Activated CD4-positive, alpha-beta memory T cell treated with anti-CD3 and anti-CD28 coated beads for 36 hours (primary cell): ENCODE results near the gene VPS8. TPM values are rescaled to one million over a fixed set of nuclear protein-coding genes. Genes with fewer than 3 reads are reported as not detected.

Experiments
- CTCF ChIA-PET: fragments of 350-600 bp; sonication (Branson Sonifier 250); formaldehyde crosslinking; loops from one replicate; lab custom pipeline; 2021; ENCODE audit warnings: antibody characterized with exemption, inconsistent platforms; lab: Charles Lee
- POLR2A ChIA-PET: fragments of 350-600 bp; sonication (Branson Sonifier 250); formaldehyde crosslinking; loops from one replicate; lab custom pipeline; 2021; ENCODE audit warnings: antibody characterized with exemption; lab: Charles Lee
- DNase-seq: peaks from one replicate; pipeline ENCODE4 v3.0.0-alpha.2; 2020
- H3K27ac Mint-ChIP-seq: one replicate; pipeline ENCODE4 v1.8.0; 2021; ENCODE audit warnings: mixed read lengths
- H3K27me3 Mint-ChIP-seq: one replicate; pipeline ENCODE4 v1.8.0; 2021; ENCODE audit warnings: mixed read lengths
- H3K36me3 Mint-ChIP-seq: one replicate; pipeline ENCODE4 v1.8.0; 2021; ENCODE audit warnings: mixed read lengths
- H3K4me1 Mint-ChIP-seq: one replicate; pipeline ENCODE4 v1.8.0; 2021; ENCODE audit warnings: low read depth, mixed read lengths
- H3K4me3 Mint-ChIP-seq: one replicate; pipeline ENCODE4 v1.8.0; 2021; ENCODE audit warnings: mild to moderate bottlenecking, mixed read lengths
- H3K9me3 Mint-ChIP-seq: one replicate; pipeline ENCODE4 v1.8.0; 2021; ENCODE audit warnings: mixed read lengths
- intact Hi-C: fragments of 100-400 bp; cut with micrococcal nuclease; formaldehyde crosslinking; loops from one replicate; pipeline ENCODE4 v1.15.1; 2023
- total RNA-seq, 2 experiments: library from RNA; stranded (reverse); gene quantifications; one replicate each; pipeline ENCODE4 v1.2.3, GENCODE V29; 2021

VPS8 gene, protein sequence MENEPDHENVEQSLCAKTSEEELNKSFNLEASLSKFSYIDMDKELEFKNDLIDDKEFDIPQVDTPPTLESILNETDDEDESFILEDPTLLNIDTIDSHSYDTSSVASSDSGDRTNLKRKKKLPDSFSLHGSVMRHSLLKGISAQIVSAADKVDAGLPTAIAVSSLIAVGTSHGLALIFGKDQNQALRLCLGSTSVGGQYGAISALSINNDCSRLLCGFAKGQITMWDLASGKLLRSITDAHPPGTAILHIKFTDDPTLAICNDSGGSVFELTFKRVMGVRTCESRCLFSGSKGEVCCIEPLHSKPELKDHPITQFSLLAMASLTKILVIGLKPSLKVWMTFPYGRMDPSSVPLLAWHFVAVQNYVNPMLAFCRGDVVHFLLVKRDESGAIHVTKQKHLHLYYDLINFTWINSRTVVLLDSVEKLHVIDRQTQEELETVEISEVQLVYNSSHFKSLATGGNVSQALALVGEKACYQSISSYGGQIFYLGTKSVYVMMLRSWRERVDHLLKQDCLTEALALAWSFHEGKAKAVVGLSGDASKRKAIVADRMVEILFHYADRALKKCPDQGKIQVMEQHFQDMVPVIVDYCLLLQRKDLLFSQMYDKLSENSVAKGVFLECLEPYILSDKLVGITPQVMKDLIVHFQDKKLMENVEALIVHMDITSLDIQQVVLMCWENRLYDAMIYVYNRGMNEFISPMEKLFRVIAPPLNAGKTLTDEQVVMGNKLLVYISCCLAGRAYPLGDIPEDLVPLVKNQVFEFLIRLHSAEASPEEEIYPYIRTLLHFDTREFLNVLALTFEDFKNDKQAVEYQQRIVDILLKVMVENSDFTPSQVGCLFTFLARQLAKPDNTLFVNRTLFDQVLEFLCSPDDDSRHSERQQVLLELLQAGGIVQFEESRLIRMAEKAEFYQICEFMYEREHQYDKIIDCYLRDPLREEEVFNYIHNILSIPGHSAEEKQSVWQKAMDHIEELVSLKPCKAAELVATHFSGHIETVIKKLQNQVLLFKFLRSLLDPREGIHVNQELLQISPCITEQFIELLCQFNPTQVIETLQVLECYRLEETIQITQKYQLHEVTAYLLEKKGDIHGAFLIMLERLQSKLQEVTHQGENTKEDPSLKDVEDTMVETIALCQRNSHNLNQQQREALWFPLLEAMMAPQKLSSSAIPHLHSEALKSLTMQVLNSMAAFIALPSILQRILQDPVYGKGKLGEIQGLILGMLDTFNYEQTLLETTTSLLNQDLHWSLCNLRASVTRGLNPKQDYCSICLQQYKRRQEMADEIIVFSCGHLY (N-terminal part only)
- 10 to 100 TPM; 28.7 to 32.3 TPM for total RNA-seq

DNA sequence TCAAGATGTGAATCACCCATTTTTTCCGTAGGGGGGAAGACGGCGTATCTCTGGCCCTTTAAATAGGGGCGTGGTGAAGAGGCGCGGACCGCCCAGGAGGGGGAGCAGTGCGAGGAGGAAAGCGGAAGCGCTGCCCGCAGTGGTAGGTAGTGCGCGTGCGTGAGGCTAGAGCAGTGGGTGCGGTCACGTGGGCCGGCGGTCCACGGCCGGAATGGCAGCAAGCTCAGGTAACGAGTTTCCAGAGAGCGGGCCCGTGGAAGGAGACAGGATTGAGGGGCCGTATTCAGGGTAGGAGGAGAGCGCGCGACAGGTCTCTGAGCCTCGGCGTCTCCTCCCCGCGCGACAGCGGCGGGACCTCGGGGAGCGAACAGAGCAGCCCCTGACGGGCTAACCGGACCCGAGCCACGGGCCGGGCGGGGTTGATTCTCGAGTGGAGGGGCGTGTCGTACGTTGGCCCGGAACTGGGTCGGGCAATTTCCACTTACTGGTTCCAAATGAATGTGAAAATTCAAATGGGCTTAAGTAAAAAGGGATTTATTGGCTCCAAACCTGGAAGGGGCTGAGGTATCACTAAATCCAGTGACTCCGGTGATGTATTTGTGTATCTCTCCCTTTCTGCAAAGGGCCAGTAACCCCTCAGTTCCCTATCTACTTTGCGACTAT, at the start of gene VPS8:
Gene VPS8, plus strand, starts transcription at position 168 of the 663 bp plus-strand sequence. CDS start 12,467 bp downstream, outside the sequence.
- peaks cover 8% of the 10 kb centered on the region for H3K36me3 Mint-ChIP-seq
- H3K4me3 Mint-ChIP-seq, result peak within 1 kb of the TSS; percentile 87
- no peaks in the 10 kb centered on the region for H3K9me3 Mint-ChIP-seq
- DNase-seq, result peak; percentile 98
- ChIA-PET CTCF (interaction anchor here (0.6 to 3.9 kb wide), 5 partner anchors 9 to 251 kb away, joined by 3 to 21 read pairs (median 5); no protein-coding TSS in a partner anchor), POLR2A (interaction anchor here (0.7 kb wide), 2 partner anchors 206 to 1436 kb away, joined by 3 read pairs; no protein-coding TSS in a partner anchor)
- peak within 1 kb of the TSS; percentile 84 for H3K27ac Mint-ChIP-seq
- peaks cover 51% of the 10 kb centered on the region for H3K4me1 Mint-ChIP-seq
- intact Hi-C loops, result loop anchor here (1.0 to 10.0 kb wide), 6 partner anchors 61 to 1175 kb away; partner anchors contain the start of genes EPHB3 and KLHL24
- H3K27me3 Mint-ChIP-seq, result no peaks in the 10 kb centered on the region

DNA sequence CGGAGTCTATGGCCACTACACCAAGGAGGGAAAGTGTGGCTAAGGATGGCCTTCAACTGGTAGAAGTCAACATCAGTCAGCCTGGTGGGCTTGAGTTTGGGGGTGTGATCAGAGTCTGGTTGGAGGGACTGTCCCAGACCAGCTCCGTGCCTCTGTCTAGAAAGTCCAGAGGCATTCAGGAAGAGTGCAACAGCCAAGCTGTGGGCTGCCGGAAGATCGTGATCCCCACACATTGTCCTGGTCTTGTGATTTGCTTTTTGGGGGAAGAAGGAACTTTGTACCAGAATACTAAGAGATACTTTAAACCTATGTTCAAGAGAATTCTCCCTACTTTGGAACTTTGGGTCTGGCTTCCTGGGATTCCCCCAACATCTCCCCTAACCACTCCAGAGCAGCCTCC, 47.8 kb upstream of the VPS8 start:
- DNase-seq, result no peak
- H3K27ac Mint-ChIP-seq, result no peak overlapping the region
- no peaks in the 10 kb centered on the region for H3K9me3 Mint-ChIP-seq
- peaks cover 9% of the 10 kb centered on the region for H3K27me3 Mint-ChIP-seq
- intact Hi-C loops, result no loop called here
- ChIA-PET POLR2A (no interaction called here), CTCF (interaction anchor here (0.9 kb wide), 1 partner anchor 203 kb away, joined by 4 read pairs; the partner anchor contains the start of gene EPHB3)
- no peaks in the 10 kb centered on the region for H3K36me3 Mint-ChIP-seq
- H3K4me1 Mint-ChIP-seq, result no peaks in the 10 kb centered on the region
- no peak overlapping the region for H3K4me3 Mint-ChIP-seq

DNA sequence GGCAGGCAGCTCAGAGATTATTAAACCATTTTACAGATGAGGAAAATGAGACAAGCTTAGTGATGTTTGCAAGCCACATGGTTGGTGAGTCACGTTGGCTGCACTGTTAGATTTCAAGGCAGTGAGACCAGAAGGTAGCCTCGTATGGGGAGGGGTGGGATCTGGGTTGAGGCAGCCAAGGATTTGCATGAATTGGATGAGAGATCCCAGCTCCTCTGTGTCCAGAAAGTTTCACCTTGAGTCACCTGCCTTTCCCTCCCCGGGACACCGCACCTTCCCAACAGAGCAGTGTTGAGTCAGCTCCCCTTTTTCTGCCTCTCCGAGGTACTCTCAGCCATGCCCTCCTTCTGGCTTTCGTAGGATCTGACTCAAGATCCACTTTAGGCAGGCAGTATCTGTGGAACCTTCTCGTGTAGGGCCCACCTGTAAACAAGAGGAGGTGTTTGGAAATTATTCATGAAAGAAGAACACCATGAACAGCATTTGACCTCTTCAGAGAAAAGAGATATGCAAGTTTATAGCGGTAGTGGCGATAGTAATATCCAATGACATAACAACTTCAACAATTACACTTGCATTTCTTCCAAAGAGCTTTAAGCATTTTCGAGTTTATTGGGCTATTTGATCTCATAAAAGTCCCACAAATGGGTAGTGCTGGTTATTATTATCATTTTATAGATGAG, 46.8 kb upstream of the VPS8 start:
- CTCF ChIA-PET, result interaction anchor here (0.9 to 1.3 kb wide), 2 partner anchors 204 kb away, joined by 4 to 5 read pairs; partner anchors contain the start of gene EPHB3
- no peak for DNase-seq
- no peaks in the 10 kb centered on the region for H3K9me3 Mint-ChIP-seq
- intact Hi-C loops, result no loop called here
- H3K27me3 Mint-ChIP-seq, result peaks cover 11% of the 10 kb centered on the region
- no peak overlapping the region for H3K27ac Mint-ChIP-seq
- no peaks in the 10 kb centered on the region for H3K4me1 Mint-ChIP-seq
- POLR2A ChIA-PET, result no interaction called here
- H3K4me3 Mint-ChIP-seq, result no peak overlapping the region
- no peaks in the 10 kb centered on the region for H3K36me3 Mint-ChIP-seq

GRCh38 chr3:184765730-184766074, 46.3 kb upstream of the VPS8 start:
- no peaks in the 10 kb centered on the region for H3K9me3 Mint-ChIP-seq
- DNase-seq, result no peak
- H3K4me1 Mint-ChIP-seq, result no peaks in the 10 kb centered on the region
- no peaks in the 10 kb centered on the region for H3K36me3 Mint-ChIP-seq
- H3K27me3 Mint-ChIP-seq, result peaks cover 11% of the 10 kb centered on the region
- no peak overlapping the region for H3K27ac Mint-ChIP-seq
- POLR2A ChIA-PET, result no interaction called here
- H3K4me3 Mint-ChIP-seq, result no peak overlapping the region
- CTCF ChIA-PET, result interaction anchor here (1.3 kb wide), 1 partner anchor 204 kb away, joined by 5 read pairs; the partner anchor contains the start of gene EPHB3
- intact Hi-C loops, result no loop called here

- Mint-ChIP-seq H3K36me3 (no peaks in the 10 kb centered on the region), H3K4me3 (no peak overlapping the region), H3K4me1 (no peaks in the 10 kb centered on the region), H3K9me3 (no peaks in the 10 kb centered on the region), H3K27me3 (peaks cover 11% of the 10 kb centered on the region), H3K27ac (no peak overlapping the region)
- POLR2A ChIA-PET, result no interaction called here
- DNase-seq, result no peak
- CTCF ChIA-PET, result interaction anchor here (1.3 kb wide), 1 partner anchor 205 kb away, joined by 5 read pairs; the partner anchor contains the start of gene EPHB3
- intact Hi-C loops, result no loop called here
Measured at GRCh38 chr3:184766555-184767261, 45.3 kb upstream of the VPS8 start.

GRCh38 chr3:184767377-184767776, 44.6 kb upstream of the VPS8 start:
- H3K4me1 Mint-ChIP-seq, result no peaks in the 10 kb centered on the region
- no peak overlapping the region for H3K27ac Mint-ChIP-seq
- H3K9me3 Mint-ChIP-seq, result no peaks in the 10 kb centered on the region
- peaks cover 11% of the 10 kb centered on the region for H3K27me3 Mint-ChIP-seq
- DNase-seq, result no peak
- intact Hi-C loops, result no loop called here
- H3K4me3 Mint-ChIP-seq, result no peak overlapping the region
- CTCF ChIA-PET, result interaction anchor here (0.9 kb wide), 1 partner anchor 11 kb away, joined by 3 read pairs; no protein-coding TSS in a partner anchor
- POLR2A ChIA-PET, result no interaction called here
- H3K36me3 Mint-ChIP-seq, result no peaks in the 10 kb centered on the region

- DNase-seq, result no peak
- Mint-ChIP-seq H3K36me3 (no peaks in the 10 kb centered on the region), H3K4me1 (no peaks in the 10 kb centered on the region), H3K4me3 (no peak overlapping the region), H3K27me3 (peaks cover 11% of the 10 kb centered on the region), H3K27ac (no peak overlapping the region), H3K9me3 (no peaks in the 10 kb centered on the region)
- POLR2A ChIA-PET, result no interaction called here
- intact Hi-C loops, result no loop called here
- CTCF ChIA-PET, result interaction anchor here (0.7 kb wide), 1 partner anchor 208 kb away, joined by 3 read pairs; no protein-coding TSS in a partner anchor
Measured at GRCh38 chr3:184769382-184770170, 42.4 kb upstream of the VPS8 start.

- Mint-ChIP-seq H3K9me3 (no peaks in the 10 kb centered on the region), H3K4me3 (no peak overlapping the region), H3K36me3 (no peaks in the 10 kb centered on the region), H3K27ac (no peak overlapping the region), H3K4me1 (no peaks in the 10 kb centered on the region), H3K27me3 (peaks cover 11% of the 10 kb centered on the region)
- ChIA-PET POLR2A (no interaction called here), CTCF (no interaction called here)
- DNase-seq, result no peak
- intact Hi-C loops, result no loop called here
Measured at GRCh38 chr3:184770541-184770940, 41.4 kb upstream of the VPS8 start.

DNA sequence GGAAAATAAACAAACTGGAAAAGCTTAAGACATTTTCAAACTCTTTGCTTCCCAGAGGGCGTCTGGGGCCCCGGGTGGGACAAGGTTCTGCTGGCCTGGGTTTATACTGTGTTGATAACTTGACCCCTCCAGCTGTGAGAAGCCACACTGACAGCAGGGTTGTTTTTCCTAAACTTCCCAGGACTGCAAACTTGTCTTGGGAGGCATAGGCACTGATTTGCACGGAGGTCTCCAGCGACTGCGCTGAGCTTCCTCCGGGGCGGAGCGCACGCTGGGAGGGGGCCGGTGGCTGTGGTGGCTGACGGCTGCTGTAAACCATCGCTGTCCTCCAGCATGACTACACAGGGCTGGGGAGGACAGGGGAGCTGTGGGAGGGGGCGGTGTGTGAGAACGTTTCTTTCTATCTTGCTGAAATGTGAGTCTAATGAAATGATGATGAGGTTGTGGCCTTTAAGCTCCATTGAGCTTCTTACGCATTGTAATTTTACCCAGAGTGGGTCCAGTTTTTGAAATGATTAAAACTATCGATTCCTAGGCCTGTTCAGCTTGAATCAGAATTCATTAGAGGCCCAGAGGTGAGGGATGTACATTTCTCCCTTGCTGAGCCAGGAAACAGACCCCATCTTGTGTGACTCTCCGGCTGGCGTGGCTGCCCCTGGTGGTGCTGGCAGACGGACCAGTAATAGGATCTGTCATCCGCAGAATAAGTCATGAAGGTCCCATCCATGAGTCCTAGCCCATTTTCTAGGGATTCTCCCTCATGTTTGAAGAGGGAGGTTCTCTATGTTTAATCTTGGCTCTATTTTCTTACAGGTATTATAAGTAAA, 40.5 kb upstream of the VPS8 start:
- no peak overlapping the region for H3K27ac Mint-ChIP-seq
- H3K27me3 Mint-ChIP-seq, result peaks cover 9% of the 10 kb centered on the region
- intact Hi-C loops, result no loop called here
- no peaks in the 10 kb centered on the region for H3K9me3 Mint-ChIP-seq
- H3K4me1 Mint-ChIP-seq, result no peaks in the 10 kb centered on the region
- DNase-seq, result no peak
- ChIA-PET CTCF (interaction anchor here (0.7 kb wide), 1 partner anchor 44 kb away, joined by 3 read pairs; no protein-coding TSS in a partner anchor), POLR2A (no interaction called here)
- H3K36me3 Mint-ChIP-seq, result no peaks in the 10 kb centered on the region
- no peak overlapping the region for H3K4me3 Mint-ChIP-seq
